SK-N-SH (cell line): ENCODE results near the gene LENEP. TPM values are rescaled to one million over a fixed set of nuclear protein-coding genes. Genes with fewer than 3 reads are reported as not detected.

Source experiments
- CTCF ChIA-PET: fragments of 300-600, 350-600 bp; formaldehyde crosslinking; extraction: SDS; loops from one replicate; lab custom pipeline; 2021; lab: Yijun Ruan, JAX
- POLR2A ChIA-PET: fragments of 350-600 bp; sonication (Branson Sonifier 250); formaldehyde crosslinking; extraction: SDS; loops from one replicate; lab custom pipeline; 2020; ENCODE audit warnings: antibody characterized with exemption, inconsistent platforms; lab: Yijun Ruan, JAX
- DNase-seq: peaks from one replicate; pipeline ENCODE4 v3.0.0; 2012
- H2AFZ ChIP-seq: fragments of 200-600 bp; sonication (generic); 2 replicates; pipeline ENCODE4 v1.8.1; 2016; ENCODE audit warnings: antibody characterized with exemption, mild to moderate bottlenecking, low read depth
- H3F3A ChIP-seq: fragments of 200-600 bp; sonication (generic); replicated peaks from 2 replicates; pipeline ENCODE3; 2016; ENCODE audit warnings: antibody characterized with exemption, mild to moderate bottlenecking; ENCODE audit not compliant: insufficient read depth
- H3K27ac ChIP-seq, 2 experiments: fragments of 200-500 bp in 1 of 2; fragments of 200-600 bp in 1 of 2; sonication (Bioruptor generic) in 1 of 2; sonication (generic), shearing (Covaris generic) in 1 of 2; 2 replicates each; pipeline versions ENCODE4 v1.5.1 to v1.6.1; 2014 to 2016; ENCODE audit warnings: low read depth in 2 of 2, inconsistent platforms in 1 of 2, low read length in 1 of 2, mild to moderate bottlenecking in 1 of 2, mixed read lengths in 1 of 2
- H3K27me3 ChIP-seq: fragments of 200-600 bp; sonication (generic), shearing (Covaris generic); 2 replicates; pipeline ENCODE4 v1.6.1; 2016; ENCODE audit warnings: mixed run types; ENCODE audit not compliant: insufficient read depth
- H3K36me3 ChIP-seq, 2 experiments: fragments of 200-500 bp in 1 of 2; fragments of 200-600 bp in 1 of 2; sonication (Bioruptor generic) in 1 of 2; sonication (generic) in 1 of 2; replicated peaks in 1 of 2; 2 replicates each; pipeline versions ENCODE3 to v1.5.1; 2014 to 2016; ENCODE audit warnings: low read length in 1 of 2, mild to moderate bottlenecking in 1 of 2; ENCODE audit not compliant: insufficient read depth in 2 of 2, control insufficient read depth in 1 of 2
- H3K4me1 ChIP-seq, 2 experiments: fragments of 200-500 bp in 1 of 2; fragments of 200-600 bp in 1 of 2; sonication (Bioruptor generic) in 1 of 2; sonication (generic), shearing (Covaris generic) in 1 of 2; 2 replicates each; pipeline versions ENCODE4 v1.5.1 to v1.6.1; 2014 to 2016; ENCODE audit warnings: low read depth in 1 of 2, low read length in 1 of 2, mixed run types in 1 of 2; ENCODE audit not compliant: insufficient read depth in 2 of 2, control insufficient read depth in 1 of 2
- H3K4me2 ChIP-seq: fragments of 200-600 bp; sonication (generic), shearing (Covaris generic); 2 replicates; pipeline ENCODE4 v1.6.1; 2017; ENCODE audit warnings: mixed run types
- H3K4me3 ChIP-seq, 2 experiments: fragments of 200-500 bp in 1 of 2; fragments of 200-600 bp in 1 of 2; sonication (Bioruptor generic) in 1 of 2; sonication (generic), shearing (Covaris generic) in 1 of 2; 2 replicates each; pipeline versions ENCODE4 v1.5.1 to v1.8.1; 2014 to 2016; ENCODE audit warnings: low read depth in 2 of 2, inconsistent platforms in 1 of 2, low read length in 1 of 2, mild to moderate bottlenecking in 1 of 2, mixed read lengths in 1 of 2, moderate library complexity in 1 of 2
- H3K79me2 ChIP-seq: fragments of 200-600 bp; sonication (generic); 2 replicates; pipeline ENCODE4 v1.8.1; 2017; ENCODE audit warnings: mild to moderate bottlenecking; ENCODE audit not compliant: insufficient read depth
- H3K9ac ChIP-seq: fragments of 200-600 bp; sonication (generic); 2 replicates; pipeline ENCODE4 v1.6.1; 2017; ENCODE audit warnings: mixed run types
- H3K9me2 ChIP-seq: fragments of 200-600 bp; sonication (generic); 2 replicates; pipeline ENCODE4 v1.6.1; 2017; ENCODE audit warnings: mixed run types
- H3K9me3 ChIP-seq: fragments of 200-600 bp; sonication (generic); 2 replicates; pipeline ENCODE4 v1.6.1; 2017; ENCODE audit warnings: mixed run types, mild to moderate bottlenecking, moderate library complexity
- H4K20me1 ChIP-seq: fragments of 200-600 bp; sonication (generic); 2 replicates; pipeline ENCODE4 v1.6.1; 2017; ENCODE audit warnings: mild to moderate bottlenecking, mixed run types; ENCODE audit not compliant: insufficient read depth
- CHD2 ChIP-seq: fragments of 150-350 bp; IDR thresholded peaks from 2 replicates; pipeline ENCODE4 v1.6.1; 2018; ENCODE audit warnings: low read length; ENCODE audit not compliant: partially characterized antibody
- ELF1 ChIP-seq: IDR thresholded peaks from 2 replicates; pipeline ENCODE4 v1.4.0; 2012
- EP300 ChIP-seq, 2 experiments: IDR thresholded peaks; 2 replicates each; pipeline versions ENCODE4 v1.4.0 to v1.6.1; 2012; ENCODE audit warnings: borderline replicate concordance in 1 of 2, low read depth in 1 of 2, low read length in 1 of 2
- FOSL2 ChIP-seq: IDR thresholded peaks from 2 replicates; pipeline ENCODE4 v1.4.0; 2012; ENCODE audit warnings: low read depth, mild to moderate bottlenecking, moderate library complexity, borderline replicate concordance
- FOXM1 ChIP-seq: IDR thresholded peaks from 2 replicates; pipeline ENCODE4 v1.4.0; 2012; ENCODE audit warnings: low read depth, mild to moderate bottlenecking
- GABPA ChIP-seq: IDR thresholded peaks from 2 replicates; pipeline ENCODE4 v1.4.0; 2012; ENCODE audit warnings: low read depth, mild to moderate bottlenecking
- IRF3 ChIP-seq: fragments of 150-350 bp; IDR thresholded peaks from 2 replicates; pipeline ENCODE4 v1.6.1; 2016; ENCODE audit warnings: mild to moderate bottlenecking, low read depth, low read length
- MAX ChIP-seq: IDR thresholded peaks from 2 replicates; pipeline ENCODE4 v1.4.0; 2012; ENCODE audit warnings: low read depth
- MXI1 ChIP-seq: IDR thresholded peaks from 2 replicates; pipeline ENCODE4 v1.6.1; 2012; ENCODE audit warnings: mild to moderate bottlenecking, low read depth, low read length, improper control_type of control experiment
- PBX3 ChIP-seq: IDR thresholded peaks from 2 replicates; pipeline ENCODE4; 2012
- REST ChIP-seq: IDR thresholded peaks from 2 replicates; pipeline ENCODE4 v1.6.1; 2012; ENCODE audit warnings: mild to moderate bottlenecking, low read depth, low read length, moderate library complexity
- RFX5 ChIP-seq: IDR thresholded peaks from 2 replicates; pipeline ENCODE4 v1.6.1; 2012; ENCODE audit warnings: mild to moderate bottlenecking, improper control_type of control experiment, low read length
- SIN3A ChIP-seq: IDR thresholded peaks from 2 replicates; pipeline ENCODE4 v1.6.1; 2012; ENCODE audit warnings: low read depth, mild to moderate bottlenecking, low read length, moderate library complexity, borderline replicate concordance
- SMC3 ChIP-seq: IDR thresholded peaks from 2 replicates; pipeline ENCODE4 v1.6.1; 2012; ENCODE audit warnings: low read depth, low read length, improper control_type of control experiment
- TAF1 ChIP-seq: IDR thresholded peaks from 2 replicates; pipeline ENCODE4 v1.6.1; 2012; ENCODE audit warnings: low read depth, mild to moderate bottlenecking, low read length, moderate library complexity, borderline replicate concordance
- USF1 ChIP-seq: IDR thresholded peaks from 2 replicates; pipeline ENCODE4 v1.4.0; 2012; ENCODE audit warnings: low read depth, borderline replicate concordance
- USF2 ChIP-seq: fragments of 150-350 bp; IDR thresholded peaks from 2 replicates; pipeline ENCODE4 v1.6.1; 2017; ENCODE audit warnings: antibody characterized with exemption, low read length, low read depth, borderline replicate concordance
- YY1 ChIP-seq: IDR thresholded peaks from 2 replicates; pipeline ENCODE4 v1.4.0; 2012; ENCODE audit warnings: low read depth, mild to moderate bottlenecking
- ZBTB33 ChIP-seq: IDR thresholded peaks from 2 replicates; pipeline ENCODE4 v1.4.0; 2012; ENCODE audit warnings: low read depth, borderline replicate concordance
- WGBS: methylation state at CpG from one replicate; pipeline ENCODE4 v1.1.6; 2017; ENCODE audit warnings: low lambda C conversion rate; 5-methylcytosine and 5-hydroxymethylcytosine counted together
- polyA plus RNA-seq, 3 experiments: library from polyadenylated mRNA; depleted of rRNA; stranded (reverse); fragments of >200 nt; gene quantifications; 2 replicates each; pipeline ENCODE4 v1.2.3, GENCODE V29; 2012

Gene LENEP
- polyA plus RNA-seq, 1 of the 3 experiments (the other 2 are of a cell fraction) = not detected

GRCh38 chr1:154974102-154974807 is 19.1 kb upstream of the LENEP start, which contains the start of gene CKS1B:
Gene CKS1B, plus strand, starts transcription at chr1:154974681. Its CDS starts 65 bp downstream, at chr1:154974746.
- peaks cover 3% of the 10 kb centered on the region; the same call in 1 of the 2 replicates for H4K20me1 ChIP-seq
- WGBS = under 1% methylated on average over 47 of the region's 47 CpGs
- peak within 1 kb of the TSS; percentile 99 to 100 for H3K27ac ChIP-seq
- ChIA-PET POLR2A (interaction anchor here (0.8 to 3.1 kb wide), 5 partner anchors 12 to 26 kb away, joined by 3 to 13 read pairs (median 3); partner anchors contain the start of genes LENEP, PBXIP1 and PYGO2), CTCF (interaction anchor here (1.0 to 37.5 kb wide), 11 partner anchors 9 to 494 kb away, joined by 3 to 640 read pairs (median 6); partner anchors contain the start of genes ADAM15, FLAD1, LENEP and ZBTB7B)
- no peaks in the 10 kb centered on the region for H3K9me2 ChIP-seq
- peak within 1 kb of the TSS; percentile 88 for H3K9ac ChIP-seq
- peaks cover 4 to 10% of the 10 kb centered on the region in 2 experiments for H3K36me3 ChIP-seq
- peak within 1 kb of the TSS; percentile 98 for H3K4me2 ChIP-seq
- peaks cover 69% of the 10 kb centered on the region for H3K79me2 ChIP-seq
- peak; percentile 81 for DNase-seq
- TF ChIP-seq CHD2 = peak; percentile 96
- no peak; the same call in 1 of the 2 replicates for TF ChIP-seq TAF1
- no peak for TF ChIP-seq EP300 (IDR thresholded peaks at IDR 0.05; ENCODE audit: borderline replicate concordance in 1 of 2, low read depth in 1 of 2, low read length in 1 of 2)
- peak; percentile 75 for TF ChIP-seq ELF1
- no peak for TF ChIP-seq SMC3
- TF ChIP-seq SIN3A = peak; percentile 97
- peak; percentile 99 for TF ChIP-seq MXI1
- peak; percentile 52; the same call in 1 of the 2 replicates for TF ChIP-seq FOSL2
- peak; percentile 97 for TF ChIP-seq MAX
- TF ChIP-seq FOXM1 = peak; percentile 50; the same call in 1 of the 2 replicates
- TF ChIP-seq IRF3 = peak; percentile 91
- peak; percentile 56; the same call in 1 of the 2 replicates for TF ChIP-seq PBX3
- TF ChIP-seq ZBTB33 = peak; percentile 86
- peak; percentile 84 for TF ChIP-seq GABPA
- 0 out of 2 replicates have a peak, but pooled peaks have one; percentile 75 for TF ChIP-seq RFX5
- TF ChIP-seq YY1 = no peak
- no peak for TF ChIP-seq USF2
- TF ChIP-seq USF1 = no peak
- TF ChIP-seq REST = no peak
- peaks cover 36% of the 10 kb centered on the region for H3F3A ChIP-seq
- H3K4me1 ChIP-seq = peaks cover 27 to 53% of the 10 kb centered on the region in 2 experiments
- no peaks in the 10 kb centered on the region for H3K27me3 ChIP-seq
- H3K9me3 ChIP-seq = no peaks in the 10 kb centered on the region
- H3K4me3 ChIP-seq = peak within 1 kb of the TSS; percentile 67 to 79
- H2AFZ ChIP-seq = peak within 1 kb of the TSS; percentile 40; the same call in 1 of the 2 replicates
